Stimulated activated CD4-positive, alpha-beta T cell treated with anti-CD3 and anti-CD28 coated beads, Interleukin-1b, Interleukin-23, amount 100 ng/mL, for 24 hours (primary cell): ENCODE data around the gene HMX2.

ENCODE experiments used
- DNase-seq, 4 experiments: peaks; one replicate each; pipeline ENCODE4 v3.0.0-alpha.2; 2020; ENCODE audit warnings: low read depth in 4 of 4, low spot score in 1 of 4

HMX2 gene, protein sequence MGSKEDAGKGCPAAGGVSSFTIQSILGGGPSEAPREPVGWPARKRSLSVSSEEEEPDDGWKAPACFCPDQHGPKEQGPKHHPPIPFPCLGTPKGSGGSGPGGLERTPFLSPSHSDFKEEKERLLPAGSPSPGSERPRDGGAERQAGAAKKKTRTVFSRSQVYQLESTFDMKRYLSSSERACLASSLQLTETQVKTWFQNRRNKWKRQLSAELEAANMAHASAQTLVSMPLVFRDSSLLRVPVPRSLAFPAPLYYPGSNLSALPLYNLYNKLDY

GRCh38 chr10:123147635-123148413, at the start of gene HMX2:
HMX2 (plus strand) TSS chr10:123148136; CDS start chr10:123148379, 243 bp downstream.
- DNase-seq: no peak

DNA sequence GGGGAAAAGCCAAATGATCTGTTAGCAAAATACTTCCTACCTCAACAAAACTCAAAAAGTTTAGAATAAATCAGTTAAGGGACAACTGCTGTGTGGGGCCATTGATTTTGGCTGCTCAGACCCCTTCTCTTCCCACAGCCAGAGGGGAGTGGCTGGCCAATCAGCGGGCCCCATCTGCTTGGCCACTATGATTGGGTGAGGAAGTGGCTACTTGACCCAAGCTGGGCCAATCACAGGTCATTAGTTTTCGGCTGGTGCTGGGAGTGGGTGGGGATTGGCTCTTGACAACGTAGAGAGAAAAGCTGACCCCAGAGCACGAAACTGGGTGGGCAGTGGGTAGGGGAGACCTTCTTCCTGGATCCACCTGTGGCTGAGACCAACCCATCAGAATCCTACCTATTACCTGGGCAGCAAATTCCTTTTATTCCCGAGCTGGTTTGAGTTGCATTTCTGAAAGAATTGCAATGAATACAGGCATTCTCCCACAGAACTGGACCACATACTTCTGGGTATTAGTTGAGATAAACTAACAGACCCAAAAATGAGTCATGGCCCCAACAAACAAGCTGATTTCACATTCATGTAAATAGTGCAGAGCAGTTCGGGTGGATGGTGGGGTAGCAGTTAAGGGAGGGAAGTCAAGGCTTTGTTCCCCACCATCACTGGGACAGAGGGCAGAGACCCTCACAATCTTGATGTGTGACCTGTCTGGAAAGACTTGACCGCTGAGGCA, 47.7 kb upstream of the HMX2 start:
- no peak for DNase-seq

- no peak for DNase-seq
Observed at GRCh38 chr10:123101872-123102271, 46.1 kb upstream of the HMX2 start.

DNA sequence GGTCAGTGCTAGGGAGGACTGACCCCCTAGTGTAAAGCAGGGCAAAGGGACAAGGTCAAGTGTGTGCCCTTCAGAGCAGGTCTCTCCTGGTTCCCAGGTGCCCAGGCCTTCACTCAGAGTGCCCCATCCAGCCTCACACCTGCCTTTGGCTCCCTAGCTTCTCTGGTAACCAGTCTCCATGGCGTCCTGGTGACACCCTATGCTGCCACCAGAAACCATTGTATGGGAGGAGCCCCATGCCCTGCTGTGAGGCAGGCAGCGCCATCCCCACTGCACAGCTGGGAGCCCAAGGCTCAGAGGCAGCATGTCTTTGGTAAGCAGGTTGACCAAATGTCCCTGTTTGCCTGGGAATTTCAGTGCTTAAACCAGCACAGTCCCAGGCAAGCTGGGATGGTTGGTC, 45.3 kb upstream of the HMX2 start:
- DNase-seq: no peak

- no peak for DNase-seq
Observed at GRCh38 chr10:123103944-123104343, 44.0 kb upstream of the HMX2 start.

- DNase-seq: no peak
Observed at GRCh38 chr10:123109466-123109865, 38.5 kb upstream of the HMX2 start.

- no peak for DNase-seq
Observed at GRCh38 chr10:123117644-123118417, 30.1 kb upstream of the HMX2 start.

DNA sequence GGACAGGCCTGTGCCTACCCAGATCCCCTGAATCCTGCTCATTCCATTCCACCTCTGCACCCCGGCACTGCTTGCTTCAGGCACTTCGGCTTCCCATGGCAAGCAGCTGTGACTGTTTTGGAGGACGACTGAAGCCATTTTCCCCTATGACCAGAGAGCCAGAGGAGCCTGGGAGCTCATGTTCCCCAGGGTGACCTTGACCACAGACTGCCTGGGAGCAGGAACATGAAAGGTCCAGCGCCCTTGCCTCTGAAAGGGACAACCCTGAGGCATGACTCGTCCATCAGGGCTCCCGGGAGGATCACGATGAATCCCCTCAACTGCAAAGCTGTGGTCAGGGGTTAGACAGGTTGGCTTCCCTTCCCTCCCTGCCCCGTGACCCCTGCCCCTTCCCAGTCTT, 28.9 kb upstream of the HMX2 start:
- no peak for DNase-seq

DNA sequence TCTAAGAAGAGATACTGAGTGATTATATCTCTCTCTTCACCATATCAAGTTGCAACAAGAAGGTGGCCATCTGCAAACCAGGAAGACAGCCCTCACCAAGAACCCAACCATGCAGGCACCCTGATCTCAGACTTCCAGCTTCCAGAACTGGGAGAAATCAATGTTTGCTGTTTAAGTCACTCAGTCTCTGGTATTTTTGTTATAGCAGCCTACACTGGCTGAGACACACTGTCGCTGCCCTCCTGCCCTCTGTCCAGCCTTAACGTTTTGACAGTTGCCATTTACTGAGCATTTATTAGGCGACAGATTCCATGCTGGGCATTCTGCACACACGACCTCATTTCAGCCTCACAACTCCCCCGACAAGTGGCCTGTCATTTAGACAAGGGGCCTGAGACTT, 21.7 kb upstream of the HMX2 start:
- DNase-seq: no peak

DNA sequence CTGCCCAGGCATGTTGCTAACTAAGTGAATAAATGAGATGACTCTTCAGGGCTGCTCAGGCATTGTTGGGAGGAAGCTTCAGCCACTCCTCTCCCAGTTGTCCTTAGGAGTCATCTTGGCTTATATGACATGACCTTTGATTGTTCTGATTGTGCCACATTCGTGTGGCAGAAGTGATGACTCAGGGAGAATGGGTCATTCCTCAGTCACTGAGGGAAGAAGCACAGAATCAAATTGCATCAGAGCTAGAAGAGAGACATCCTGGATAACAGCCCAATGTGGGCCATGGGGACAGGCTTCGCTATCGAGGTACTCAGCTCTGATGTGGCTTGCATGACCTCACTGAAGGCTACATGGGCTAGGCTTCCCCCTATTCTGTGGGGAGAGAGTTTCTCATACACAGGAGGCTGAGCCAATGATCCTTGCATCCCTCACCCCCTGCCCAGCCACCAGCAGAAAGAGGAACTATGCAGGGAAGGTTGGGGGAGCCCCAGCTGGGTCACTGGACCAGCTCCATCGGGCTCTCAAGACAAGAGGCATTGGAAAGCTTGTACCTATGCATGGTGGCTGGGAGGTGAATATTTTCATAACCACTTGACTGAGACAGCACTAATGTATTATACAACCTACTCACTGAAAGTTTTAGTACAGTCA, 18.2 kb upstream of the HMX2 start:
- DNase-seq: no peak

DNA sequence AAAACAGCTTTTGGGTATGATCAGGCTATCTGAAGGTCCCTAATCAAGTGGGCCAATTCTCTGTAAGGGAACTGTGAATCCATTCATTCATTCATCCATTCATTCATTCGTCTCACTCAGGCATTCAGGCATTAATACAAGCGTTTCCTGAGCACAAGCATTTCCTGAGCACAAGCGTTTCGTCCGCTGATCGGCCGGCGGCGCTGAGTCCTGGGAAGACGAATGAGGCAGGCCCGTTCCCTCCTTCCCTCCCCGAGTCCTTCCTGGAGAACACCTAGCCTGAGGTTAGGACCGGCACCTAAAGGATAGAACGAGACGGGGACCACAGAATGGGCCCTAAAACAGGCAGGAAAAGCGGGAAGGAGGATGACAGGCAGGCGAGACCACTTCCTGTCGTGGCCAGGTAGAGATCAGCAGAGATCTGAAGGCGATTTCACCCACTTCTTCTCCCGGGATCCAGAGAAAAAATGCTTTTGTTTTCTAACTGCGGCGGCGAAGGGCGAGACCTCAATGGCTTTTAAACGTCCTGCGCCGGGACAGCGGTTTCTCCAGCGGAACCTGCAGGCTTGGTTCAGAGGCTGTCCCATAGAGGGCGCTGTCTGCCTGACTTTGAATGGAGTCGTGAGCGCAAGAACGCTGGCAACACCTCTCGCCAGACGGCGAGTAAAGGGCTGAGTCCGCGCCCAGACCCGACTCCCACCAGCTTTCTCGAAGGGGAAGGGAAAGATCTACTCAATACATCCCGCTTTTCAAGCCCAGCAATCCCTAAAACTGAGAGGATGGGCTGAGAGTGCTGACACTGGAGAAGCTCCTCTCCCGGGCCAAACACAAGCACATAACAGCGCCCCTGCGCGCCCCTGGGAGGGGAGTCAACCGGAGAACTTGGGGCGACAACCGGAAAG, 15.1 kb upstream of the HMX2 start:
- DNase-seq: peak; percentile 76 to 88 (median 82)

DNA sequence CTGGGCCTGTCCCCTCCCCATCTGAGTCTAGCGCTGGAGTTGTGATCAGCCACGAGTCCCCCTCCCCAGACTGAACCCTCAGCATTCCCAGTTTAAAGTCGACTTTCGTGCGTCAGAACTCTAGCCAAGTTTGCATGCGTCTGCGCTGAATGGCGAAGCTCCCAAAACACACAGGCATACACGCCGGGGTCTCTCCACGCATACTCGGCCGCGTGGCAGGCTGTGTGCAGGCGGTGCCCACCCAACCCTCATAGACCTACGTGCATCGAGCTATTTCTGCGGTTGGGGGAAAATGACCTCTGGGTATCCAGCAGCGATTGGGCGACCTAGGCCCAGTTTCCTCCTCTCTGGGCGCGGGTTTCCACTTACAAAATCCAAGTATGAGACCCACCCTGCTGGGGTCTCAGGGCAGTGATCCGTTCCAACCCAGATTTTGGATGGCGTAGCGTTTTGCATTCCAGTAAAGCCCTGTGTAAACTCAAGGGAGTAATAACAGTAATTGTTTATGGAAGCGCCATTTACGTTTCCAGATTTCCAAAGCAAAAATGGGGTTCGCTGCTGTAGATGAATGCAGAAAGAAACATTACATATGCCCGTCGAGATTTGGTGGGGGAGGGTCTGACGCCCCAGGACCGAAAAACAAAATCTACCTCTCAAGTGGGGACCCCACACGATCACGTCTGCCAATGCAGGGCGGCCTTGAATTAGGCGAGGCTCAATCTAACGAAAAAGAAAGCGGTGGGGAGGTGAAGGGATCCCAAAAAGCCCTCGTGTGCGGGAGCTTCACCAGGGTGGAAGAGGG, 14.2 kb upstream of the HMX2 start:
- no peak for DNase-seq

GRCh38 chr10:123134343-123134914, 13.5 kb upstream of the HMX2 start:
- DNase-seq: no peak

DNA sequence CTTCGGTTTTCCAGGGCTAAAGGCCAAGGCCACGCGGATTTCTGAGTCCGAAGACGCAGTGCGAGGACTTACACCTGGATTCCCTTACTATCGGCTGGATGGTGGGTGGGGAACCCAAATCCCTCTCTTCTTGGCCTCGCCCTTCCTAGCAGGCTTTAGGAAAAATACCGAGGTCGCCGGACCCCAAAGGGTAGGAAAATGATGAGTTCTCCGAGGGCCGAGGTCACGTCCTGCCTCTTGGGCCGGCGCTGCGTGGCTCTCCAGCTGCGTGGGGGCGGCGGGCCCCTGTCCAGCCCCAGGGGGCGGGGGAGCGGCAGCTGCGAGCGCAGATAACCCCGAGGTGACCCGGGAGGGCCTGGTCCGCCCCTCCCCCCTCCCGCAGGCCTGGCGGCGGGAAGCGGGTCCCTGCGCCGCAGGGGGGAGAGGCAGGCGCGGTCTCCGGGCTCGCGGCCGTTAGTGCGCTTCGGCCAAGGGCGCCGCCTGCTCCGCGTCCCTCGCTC, 13.0 kb upstream of the HMX2 start:
- no peak for DNase-seq

- DNase-seq: no peak
Observed at GRCh38 chr10:123135415-123136141, 12.4 kb upstream of the HMX2 start, which contains the start of gene HMX3. HMX3 (plus strand) TSS chr10:123135970; CDS start chr10:123136051, 81 bp downstream.

GRCh38 chr10:123136221-123136805, 11.6 kb upstream of the HMX2 start:
- no peak for DNase-seq
